Measurements from ENCODE around the gene SLC5A3.

The SLC5A3 gene

DNA sequence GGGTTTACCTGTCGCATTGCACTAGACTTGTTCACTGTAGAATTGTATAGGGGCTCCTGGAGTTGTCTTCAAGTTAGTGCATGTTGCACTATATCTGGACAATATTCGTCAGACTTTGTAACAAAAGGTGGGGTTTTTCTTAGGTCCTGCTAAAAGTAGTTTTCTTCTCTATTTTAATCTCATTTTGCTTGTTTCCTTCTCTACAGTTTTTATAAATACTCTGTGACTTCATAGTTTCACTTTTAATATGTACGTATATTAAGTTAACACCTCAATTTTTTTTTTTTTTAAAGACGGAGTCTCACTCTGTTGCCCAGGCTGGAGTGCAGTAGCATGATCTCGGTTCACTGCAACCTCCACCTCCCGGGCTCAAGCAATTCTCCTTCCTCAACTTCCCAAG lies 26.5 kb upstream of the SLC5A3 start:
- H3K27ac ChIP-seq = no peak overlapping the region
- TF ChIP-seq, protein P1, sequence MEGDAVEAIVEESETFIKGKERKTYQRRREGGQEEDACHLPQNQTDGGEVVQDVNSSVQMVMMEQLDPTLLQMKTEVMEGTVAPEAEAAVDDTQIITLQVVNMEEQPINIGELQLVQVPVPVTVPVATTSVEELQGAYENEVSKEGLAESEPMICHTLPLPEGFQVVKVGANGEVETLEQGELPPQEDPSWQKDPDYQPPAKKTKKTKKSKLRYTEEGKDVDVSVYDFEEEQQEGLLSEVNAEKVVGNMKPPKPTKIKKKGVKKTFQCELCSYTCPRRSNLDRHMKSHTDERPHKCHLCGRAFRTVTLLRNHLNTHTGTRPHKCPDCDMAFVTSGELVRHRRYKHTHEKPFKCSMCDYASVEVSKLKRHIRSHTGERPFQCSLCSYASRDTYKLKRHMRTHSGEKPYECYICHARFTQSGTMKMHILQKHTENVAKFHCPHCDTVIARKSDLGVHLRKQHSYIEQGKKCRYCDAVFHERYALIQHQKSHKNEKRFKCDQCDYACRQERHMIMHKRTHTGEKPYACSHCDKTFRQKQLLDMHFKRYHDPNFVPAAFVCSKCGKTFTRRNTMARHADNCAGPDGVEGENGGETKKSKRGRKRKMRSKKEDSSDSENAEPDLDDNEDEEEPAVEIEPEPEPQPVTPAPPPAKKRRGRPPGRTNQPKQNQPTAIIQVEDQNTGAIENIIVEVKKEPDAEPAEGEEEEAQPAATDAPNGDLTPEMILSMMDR (IDR thresholded peaks at IDR 0.05) = no peak
- TF ChIP-seq ZFX (IDR thresholded peaks at IDR 0.05; ENCODE audit: borderline replicate concordance) = no peak

DNA sequence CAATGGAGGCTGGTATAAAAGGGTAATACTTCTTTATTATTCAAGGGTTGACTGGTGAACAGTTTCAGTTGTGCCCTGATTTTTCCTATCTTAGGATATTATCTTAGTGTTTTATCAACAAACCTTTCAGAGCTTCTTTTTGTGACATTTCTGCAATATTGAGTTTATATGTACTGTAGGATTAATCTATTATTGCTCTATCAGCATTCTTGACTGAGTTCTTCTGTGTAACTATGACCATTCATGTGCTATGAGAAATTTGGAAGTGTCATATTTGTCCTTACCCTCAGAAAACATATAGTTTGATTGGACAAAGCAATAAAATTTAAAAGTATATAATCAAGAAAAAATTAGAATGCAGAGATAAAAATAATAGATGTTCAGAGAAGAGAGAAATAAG lies 25.5 kb upstream of the SLC5A3 start:
- no peak overlapping the region for H3K27ac ChIP-seq
- no peak for TF ChIP-seq ZFX (IDR thresholded peaks at IDR 0.05; ENCODE audit: borderline replicate concordance)
- TF ChIP-seq, protein P1 (IDR thresholded peaks at IDR 0.05) = no peak

DNA sequence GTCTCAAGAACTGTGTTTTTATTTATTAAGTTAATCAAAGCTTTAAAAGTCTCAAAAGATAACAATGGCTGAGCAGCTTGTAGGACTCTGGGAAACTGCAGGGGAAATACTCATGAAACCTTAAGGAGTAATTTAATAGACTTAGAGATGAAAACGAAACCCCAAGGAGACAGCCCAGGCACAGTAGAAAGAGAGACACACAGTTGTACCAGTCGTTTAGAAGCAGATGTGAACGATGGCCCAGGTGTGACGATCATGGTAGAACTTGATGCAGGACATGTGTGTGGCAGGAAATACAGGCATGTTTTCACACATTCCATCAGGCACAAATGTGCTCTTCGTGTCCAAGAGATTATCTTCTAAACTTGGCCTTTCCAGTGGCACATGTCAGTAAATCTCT lies 21.2 kb upstream of the SLC5A3 start:
- no peak overlapping the region for H3K27ac ChIP-seq
- no peak for TF ChIP-seq ZFX (IDR thresholded peaks at IDR 0.05; ENCODE audit: borderline replicate concordance)
- TF ChIP-seq, protein P1 (IDR thresholded peaks at IDR 0.05) = no peak

DNA sequence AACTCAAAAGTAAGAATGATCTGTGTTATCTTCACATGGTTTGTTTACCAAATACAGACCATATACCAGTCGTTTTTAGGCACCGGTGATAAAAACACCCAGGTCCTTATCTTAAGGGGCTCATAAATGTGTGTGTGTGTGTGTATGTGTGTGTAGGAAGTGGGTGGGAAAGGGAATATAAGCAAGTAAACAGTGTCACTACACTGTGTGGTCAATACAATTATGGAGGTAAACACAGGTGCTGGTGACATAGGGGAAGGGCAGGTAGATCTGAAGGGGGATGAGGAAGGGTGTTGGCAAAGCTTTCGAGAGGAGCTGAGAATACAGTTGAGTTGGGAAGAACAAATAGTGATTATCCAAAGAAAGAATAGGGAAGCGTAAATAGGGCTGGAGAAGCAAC lies 19.1 kb upstream of the SLC5A3 start:
- no peak for TF ChIP-seq ZFX (IDR thresholded peaks at IDR 0.05; ENCODE audit: borderline replicate concordance)
- TF ChIP-seq, protein P1 (IDR thresholded peaks at IDR 0.05) = no peak
- no peak overlapping the region for H3K27ac ChIP-seq

DNA sequence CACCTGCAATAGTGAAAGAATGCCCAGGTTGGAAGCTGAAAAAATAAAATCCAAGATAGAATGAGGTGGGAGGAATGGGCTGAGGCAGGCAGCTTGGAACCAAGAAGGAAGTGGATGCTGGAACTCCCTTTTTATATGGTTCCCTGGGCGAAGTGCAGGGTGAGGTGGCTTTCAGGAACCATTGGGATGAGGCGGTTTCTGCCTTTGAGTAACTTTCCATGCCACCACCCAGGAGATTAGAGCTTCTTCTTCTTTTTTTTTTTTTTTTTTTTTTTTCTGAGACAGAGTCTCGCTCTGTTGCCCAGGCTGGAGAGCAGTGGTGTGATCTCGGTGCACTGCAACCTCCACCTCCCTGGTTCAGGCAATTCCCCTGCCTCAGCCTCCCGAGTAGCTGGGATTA lies 17.8 kb upstream of the SLC5A3 start:
- TF ChIP-seq, protein P1 (IDR thresholded peaks at IDR 0.05) = no peak
- no peak for TF ChIP-seq ZFX (IDR thresholded peaks at IDR 0.05; ENCODE audit: borderline replicate concordance)
- no peak overlapping the region for H3K27ac ChIP-seq

DNA sequence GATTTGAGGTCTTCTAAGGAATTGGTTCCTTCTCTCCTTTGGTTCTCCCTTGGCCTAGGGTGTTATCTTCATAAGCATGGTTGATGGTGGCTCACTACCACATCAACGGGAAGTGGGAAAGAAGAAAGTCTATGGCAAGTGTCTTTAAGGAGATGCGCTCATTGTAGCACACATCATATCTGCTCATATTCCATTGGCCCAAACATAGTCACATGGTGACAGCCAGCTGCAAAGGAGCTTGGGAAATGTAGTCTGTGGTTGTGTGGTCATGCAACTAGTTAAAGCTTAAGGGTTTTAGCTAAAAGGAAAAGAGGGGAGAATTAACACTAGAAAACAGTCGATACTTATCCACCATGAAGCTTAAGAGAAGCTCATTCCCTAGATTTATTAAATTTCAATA lies 11.4 kb upstream of the SLC5A3 start:
- TF ChIP-seq ZFX (IDR thresholded peaks at IDR 0.05; ENCODE audit: borderline replicate concordance) = no peak
- TF ChIP-seq, protein P1 (IDR thresholded peaks at IDR 0.05) = no peak
- no peak overlapping the region for H3K27ac ChIP-seq

DNA sequence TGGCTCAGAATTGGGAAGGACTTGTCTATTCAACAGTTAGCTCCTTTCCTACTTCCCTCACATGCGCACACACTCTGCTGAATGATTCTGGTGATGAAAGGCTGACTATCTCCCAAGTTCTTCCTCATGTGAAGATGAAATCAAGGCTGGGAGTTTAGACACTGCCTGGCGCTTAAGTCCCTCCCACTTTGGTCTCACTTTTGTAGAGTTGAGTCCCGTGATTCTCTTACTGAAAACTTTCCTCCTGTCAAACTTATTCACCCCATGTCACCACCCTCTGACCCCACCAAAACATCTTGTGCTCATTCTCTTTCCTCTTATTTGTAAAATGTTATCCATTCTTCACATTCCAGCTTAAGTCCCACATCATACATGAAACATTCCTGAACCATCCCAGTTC lies 8.4 kb upstream of the SLC5A3 start:
- TF ChIP-seq, protein P1 (IDR thresholded peaks at IDR 0.05) = no peak
- TF ChIP-seq ZFX (IDR thresholded peaks at IDR 0.05; ENCODE audit: borderline replicate concordance) = no peak

More for the DNA sequence above, 8.4 kb upstream of the SLC5A3 start:
- H3K27ac ChIP-seq = no peak overlapping the region
